Stimulated activated CD4-positive, alpha-beta T cell treated with anti-CD3 and anti-CD28 coated beads, Interleukin-1b, Interleukin-23, amount 100 ng/mL, for 4 hours (primary cell): ENCODE results near the gene TMEM221.
A peak's percentile ranks its signal among the peaks of the same experiment; 100 is the strongest.

Experiments
- DNase-seq, 2 donors: peaks; one replicate each; pipeline ENCODE4 v3.0.0-alpha.2; 2020; ENCODE audit warnings: low read depth in 2 of 2

TMEM221 gene

GRCh38 chr19:17473041-17473440 is 24.6 kb upstream of the TMEM221 start:
- DNase-seq: no peak

GRCh38 chr19:17471410-17472125 is 23.1 kb upstream of the TMEM221 start:
- DNase-seq: no peak

- DNase-seq: peak; percentile 79 to 83
Observed at GRCh38 chr19:17470068-17470841, 21.8 kb upstream of the TMEM221 start, which contains the start of gene SLC27A1. Gene SLC27A1 (plus strand): TSS chr19:17470524. CDS start chr19:17470541, 17 bp downstream.

GRCh38 chr19:17469481-17470067 is 21.1 kb upstream of the TMEM221 start:
- DNase-seq: peak; percentile 86 to 90

GRCh38 chr19:17469092-17469480 is 20.6 kb upstream of the TMEM221 start:
- no peak for DNase-seq

GRCh38 chr19:17468302-17469091 is 20.0 kb upstream of the TMEM221 start:
- DNase-seq: no peak

GRCh38 chr19:17467471-17468301 is 19.2 kb upstream of the TMEM221 start:
- DNase-seq: no peak

- no peak for DNase-seq
Observed at GRCh38 chr19:17466487-17466850, 18.0 kb upstream of the TMEM221 start.

GRCh38 chr19:17460372-17461230 is 12.1 kb upstream of the TMEM221 start, which contains the start of gene NXNL1:
Gene NXNL1 (minus strand): TSS chr19:17460926. CDS start chr19:17460869, 57 bp downstream.
- no peak for DNase-seq

- no peak for DNase-seq
Observed at GRCh38 chr19:17458970-17459369, 10.5 kb upstream of the TMEM221 start.

- no peak for DNase-seq
Observed at GRCh38 chr19:17457616-17458015, 9.1 kb upstream of the TMEM221 start.

GRCh38 chr19:17456127-17456526 is 7.7 kb upstream of the TMEM221 start:
- DNase-seq: no peak

- DNase-seq: no peak
Observed at GRCh38 chr19:17455308-17456123, 7.0 kb upstream of the TMEM221 start.

- DNase-seq: no peak
Observed at GRCh38 chr19:17454576-17455071, 6.2 kb upstream of the TMEM221 start.

GRCh38 chr19:17451820-17452219 is 3.4 kb upstream of the TMEM221 start:
- DNase-seq: no peak

GRCh38 chr19:17450264-17451075 is 2.0 kb upstream of the TMEM221 start:
- DNase-seq: no peak

- DNase-seq: no peak
Observed at GRCh38 chr19:17447704-17448130, 751 bp downstream of the TMEM221 start.
